GM18873 (cell line): Measurements from ENCODE around the gene LGALS9B.
"Not testable (repeated sequence)": the region's sequence is repeated elsewhere in the genome, so short reads cannot be mapped to it uniquely, and the experiment has no call there.

Experiments
- ATAC-seq: cut with Tn5 transposase; IDR thresholded peaks from one replicate; pipeline ENCODE4 v1.9.1; 2021; ENCODE audit warnings: mild to moderate bottlenecking, moderate library complexity, moderate number of reproducible peaks; ENCODE audit not compliant: unreplicated experiment, low FRiP score

LGALS9B gene

GRCh38 chr17:20469107-20469506 is 1.8 kb upstream of the LGALS9B start:
- ATAC-seq, result not testable (repeated sequence)

DNA sequence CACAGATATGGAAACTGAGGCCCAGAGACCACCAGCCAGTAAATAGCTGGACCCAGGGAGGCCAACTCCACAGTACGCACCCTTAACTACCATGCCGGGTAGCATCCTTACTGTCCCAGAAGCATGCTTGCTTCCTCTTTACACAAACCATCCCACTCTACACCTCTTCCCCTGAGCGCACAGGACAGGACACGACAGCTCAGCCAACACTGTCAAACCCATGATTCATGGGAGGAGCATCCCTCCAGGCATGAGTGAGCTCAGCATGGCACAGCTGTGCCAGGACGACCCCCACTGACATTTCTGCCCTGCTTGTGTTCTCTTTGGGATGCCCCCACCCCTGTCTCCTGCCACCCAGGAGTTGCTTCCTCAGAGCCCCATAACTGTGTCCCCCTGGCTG is 340 bp downstream of the LGALS9B start:
- not testable (repeated sequence) for ATAC-seq

DNA sequence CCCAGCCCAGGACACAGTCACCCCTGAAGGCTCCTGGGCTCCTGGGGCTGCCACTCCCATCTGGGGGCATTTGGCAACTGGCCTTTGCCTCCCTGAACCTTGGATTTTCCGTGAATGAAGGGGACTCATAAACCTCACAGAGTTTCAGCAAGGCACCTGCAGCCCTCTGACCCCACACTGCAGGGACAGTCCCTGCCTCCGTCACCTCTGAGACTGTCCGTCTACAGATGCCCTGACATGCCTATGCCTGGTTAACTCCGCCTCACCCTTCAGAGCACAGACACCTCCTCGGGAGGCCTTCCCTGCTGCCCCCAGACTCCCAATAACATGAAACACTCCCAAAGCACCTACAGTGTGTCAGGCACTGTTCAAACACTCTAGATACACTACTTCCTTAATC is 786 bp downstream of the LGALS9B start:
- ATAC-seq, result not testable (repeated sequence)

- not testable (repeated sequence) for ATAC-seq
Measured at GRCh38 chr17:20465535-20465934, 1.8 kb downstream of the LGALS9B start.

DNA sequence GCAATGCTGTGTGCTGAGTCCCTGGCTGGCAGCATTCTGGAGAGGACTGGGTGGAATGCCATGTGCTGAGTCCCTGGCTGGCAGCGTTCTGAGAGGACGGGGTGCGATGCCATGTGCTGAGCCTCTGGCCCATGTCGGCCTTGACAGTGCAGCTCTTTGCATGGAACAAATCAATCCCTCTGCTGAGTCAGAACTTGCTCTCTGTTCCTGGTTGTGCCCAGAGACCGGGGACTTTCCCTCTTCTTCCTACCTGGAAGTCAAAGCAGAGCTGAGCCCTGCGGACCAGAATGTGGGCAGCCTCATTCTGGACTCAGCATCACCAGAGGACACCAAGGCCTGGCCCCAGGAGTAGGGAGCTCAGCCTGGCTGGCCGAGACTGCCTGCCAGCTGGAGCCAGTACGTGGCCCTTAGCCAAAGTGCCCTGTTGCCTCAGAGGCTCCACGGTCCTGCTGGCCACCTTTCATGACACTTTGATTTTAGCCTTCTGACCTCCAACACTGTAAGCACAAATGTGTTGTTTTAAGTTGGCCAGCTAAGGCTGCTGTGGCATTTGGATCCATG is 2.4 kb downstream of the LGALS9B start:
- not testable (repeated sequence) for ATAC-seq

GRCh38 chr17:20462158-20462557 is 5.2 kb downstream of the LGALS9B start:
- ATAC-seq, result not testable (repeated sequence)

GRCh38 chr17:20457848-20458381 is 9.4 kb downstream of the LGALS9B start:
- not testable (repeated sequence) for ATAC-seq

DNA sequence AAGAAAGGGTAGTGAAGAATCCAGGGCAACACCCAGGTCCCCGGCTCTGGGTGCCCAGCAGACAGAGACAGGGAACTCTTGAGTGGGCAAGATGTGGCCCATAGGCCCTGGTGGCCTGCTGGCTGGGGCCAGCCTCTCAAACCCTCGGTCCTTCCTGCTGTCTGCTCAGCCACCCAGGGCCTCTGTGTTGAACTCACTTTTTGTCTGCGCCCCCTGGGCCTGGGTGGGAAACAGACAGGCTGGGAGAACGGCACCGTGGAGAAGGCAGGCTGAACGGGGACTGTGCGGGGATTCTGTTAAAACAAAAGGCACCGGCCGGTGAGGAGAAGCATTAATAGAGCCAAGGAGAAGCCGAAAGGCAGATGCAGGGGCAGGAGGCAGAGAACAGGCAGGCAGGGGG is 12.2 kb downstream of the LGALS9B start:
- ATAC-seq, result not testable (repeated sequence)

- not testable (repeated sequence) for ATAC-seq
Measured at GRCh38 chr17:20453820-20454434, 13.4 kb downstream of the LGALS9B start.

DNA sequence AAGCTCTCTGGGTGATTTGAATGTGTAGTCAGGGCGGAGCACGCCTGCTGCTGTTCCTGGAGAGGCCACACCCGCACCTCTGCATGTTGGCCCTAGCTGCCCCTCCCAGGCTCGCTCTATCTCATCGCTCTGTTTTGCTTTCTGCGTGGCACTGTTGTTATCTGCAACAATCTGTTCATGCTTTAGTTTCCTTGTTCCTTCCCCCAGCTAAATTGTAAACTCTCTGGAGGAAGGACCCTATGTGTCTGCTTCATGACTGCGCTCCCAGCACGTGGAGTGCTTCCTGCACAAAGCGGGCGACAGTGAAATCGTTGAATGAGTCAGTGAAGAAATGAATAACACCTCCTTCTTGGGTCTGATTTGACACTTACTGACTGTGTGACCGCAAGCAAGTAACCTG is 16.5 kb downstream of the LGALS9B start:
- not testable (repeated sequence) for ATAC-seq

DNA sequence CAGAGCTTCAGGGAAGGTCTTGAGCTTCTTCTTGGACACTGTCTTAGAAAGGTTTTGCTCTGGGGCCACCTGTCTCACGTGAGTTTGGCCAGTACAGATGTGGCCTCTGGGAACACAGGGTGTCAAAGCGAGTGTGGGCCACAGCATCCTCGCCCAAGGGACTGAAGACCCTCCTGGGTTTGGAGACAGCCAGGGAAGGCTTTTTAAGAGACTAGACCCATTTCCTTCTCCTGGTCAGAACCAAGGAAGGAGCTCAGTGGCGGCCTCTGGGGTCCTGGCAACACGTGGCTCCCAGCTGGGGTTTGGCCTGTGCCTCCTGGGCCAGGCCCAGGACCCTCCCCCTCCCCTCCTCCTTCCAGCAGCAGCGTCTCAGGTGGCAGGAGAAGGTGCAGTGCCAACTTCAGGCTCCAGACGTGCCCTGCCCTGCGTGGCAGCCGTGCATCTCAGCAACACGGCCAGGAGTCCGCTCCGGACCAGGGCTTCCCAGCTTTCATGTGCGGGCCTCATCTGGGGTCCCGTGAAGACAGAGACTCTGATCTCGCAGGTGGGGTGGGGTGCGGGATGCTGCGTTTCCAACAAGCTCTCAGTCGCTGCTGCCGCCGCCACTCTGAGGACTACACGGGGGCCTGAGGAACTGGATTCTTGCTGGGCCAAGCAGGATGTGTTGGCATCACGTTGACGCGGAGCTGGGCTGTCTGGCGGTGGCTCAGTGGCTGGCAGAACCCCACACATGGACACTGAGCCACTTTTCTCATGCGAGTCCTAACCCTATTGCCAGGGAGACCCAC is 19.6 kb downstream of the LGALS9B start:
- not testable (repeated sequence) for ATAC-seq

- not testable (repeated sequence) for ATAC-seq
Measured at GRCh38 chr17:20446895-20447294, 20.4 kb downstream of the LGALS9B start.

- ATAC-seq, result not testable (repeated sequence)
Measured at GRCh38 chr17:20444581-20445236, 22.6 kb downstream of the LGALS9B start.

DNA sequence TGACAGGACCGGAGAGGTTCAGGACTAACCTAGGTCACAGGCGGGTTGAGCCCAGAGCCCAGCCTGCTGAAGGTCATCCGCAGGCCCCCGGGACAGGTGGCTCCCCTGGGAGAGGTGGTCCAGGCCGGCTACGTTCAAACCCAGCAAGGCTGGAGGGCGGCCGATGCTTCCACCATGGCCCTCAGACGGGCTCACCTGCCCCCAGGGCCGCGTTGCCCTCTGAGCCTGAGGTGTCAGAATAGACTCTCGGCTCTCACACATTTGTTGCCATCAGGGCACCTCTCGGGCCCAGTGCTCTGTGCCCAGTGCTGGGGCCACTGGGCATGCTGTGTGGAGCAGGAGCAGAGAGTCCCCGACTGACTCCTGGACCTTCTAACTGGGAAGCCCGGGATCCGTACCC is 23.2 kb downstream of the LGALS9B start:
- ATAC-seq, result not testable (repeated sequence)

- ATAC-seq, result not testable (repeated sequence)
Measured at GRCh38 chr17:20443632-20444031, 23.7 kb downstream of the LGALS9B start.

DNA sequence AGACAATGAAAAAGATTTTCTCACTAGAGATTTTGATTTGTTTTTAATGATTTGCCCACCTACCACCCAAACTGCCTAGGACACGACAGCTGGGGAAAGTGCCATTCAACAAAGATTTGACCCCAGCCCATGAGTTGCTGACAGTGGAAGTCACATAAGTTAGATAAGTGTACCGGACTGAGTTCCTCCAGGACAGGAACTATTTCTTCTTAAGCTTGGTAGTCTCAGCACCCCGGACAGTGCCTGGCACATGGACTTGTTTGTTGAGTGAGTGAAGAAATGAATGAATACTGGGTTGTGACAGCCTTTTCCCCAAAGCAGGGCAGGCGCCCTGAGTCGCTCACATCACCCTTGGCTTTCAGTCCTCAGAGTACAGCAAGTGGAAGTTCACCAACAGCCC is 26.7 kb downstream of the LGALS9B start:
- ATAC-seq, result not testable (repeated sequence)

DNA sequence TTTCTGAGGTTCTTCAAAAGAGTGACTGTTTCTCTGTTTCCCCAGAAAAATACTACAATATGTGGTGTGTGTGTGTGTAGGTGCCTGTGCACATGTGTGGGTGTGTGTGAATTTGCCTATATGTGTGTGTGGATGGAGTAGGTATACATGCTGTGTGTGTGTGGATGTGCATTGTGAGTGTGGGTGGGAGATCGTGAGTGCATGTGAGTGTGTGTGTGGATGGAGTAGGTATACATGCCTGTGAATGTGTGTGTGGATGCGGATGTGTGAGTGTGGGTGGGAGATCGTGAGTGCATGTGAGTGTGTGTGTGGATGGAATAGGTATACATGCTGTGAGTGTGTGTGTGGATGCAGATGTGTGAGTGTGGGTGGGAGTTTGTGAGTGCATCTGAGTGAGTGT is 32.2 kb downstream of the LGALS9B start:
- ATAC-seq, result not testable (repeated sequence)

DNA sequence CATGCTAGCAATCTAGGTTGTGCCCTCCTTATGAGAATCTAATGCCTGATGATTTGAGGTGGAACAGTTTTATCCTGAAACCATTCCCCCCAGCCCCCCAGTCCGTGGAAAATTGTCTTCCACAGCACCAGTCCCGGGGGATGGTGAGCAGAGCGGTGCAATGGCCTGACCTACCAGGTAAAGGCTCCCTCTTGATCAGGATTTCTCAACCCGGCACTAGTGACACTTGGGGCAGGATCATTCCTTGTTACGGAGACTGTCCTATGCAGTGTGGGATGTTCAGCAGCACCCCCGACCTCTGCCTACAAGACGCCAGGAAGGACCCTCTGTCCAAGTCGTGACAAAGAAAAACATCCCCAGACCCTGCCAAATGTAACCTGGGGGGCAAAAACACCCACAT is 34.0 kb downstream of the LGALS9B start:
- ATAC-seq, result not testable (repeated sequence)

DNA sequence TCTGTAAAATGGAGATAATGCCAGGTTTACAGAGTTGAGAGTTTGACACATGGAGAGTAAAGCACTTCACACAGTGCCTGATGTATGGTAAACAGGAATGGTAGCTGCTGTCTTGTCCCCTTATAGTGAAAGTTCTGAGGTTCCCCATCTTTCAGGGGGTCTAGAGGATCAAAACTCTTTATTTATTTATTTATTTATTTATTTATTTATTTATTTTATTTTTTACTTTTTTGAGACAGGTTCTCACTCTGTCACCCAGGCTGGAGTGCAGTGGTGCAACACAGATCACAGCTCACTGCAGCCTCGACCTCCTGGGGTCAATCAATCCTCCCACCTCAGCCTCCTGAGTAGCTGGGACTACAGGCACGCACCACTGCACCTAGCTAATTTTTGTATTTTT is 40.1 kb downstream of the LGALS9B start:
- not testable (repeated sequence) for ATAC-seq

DNA sequence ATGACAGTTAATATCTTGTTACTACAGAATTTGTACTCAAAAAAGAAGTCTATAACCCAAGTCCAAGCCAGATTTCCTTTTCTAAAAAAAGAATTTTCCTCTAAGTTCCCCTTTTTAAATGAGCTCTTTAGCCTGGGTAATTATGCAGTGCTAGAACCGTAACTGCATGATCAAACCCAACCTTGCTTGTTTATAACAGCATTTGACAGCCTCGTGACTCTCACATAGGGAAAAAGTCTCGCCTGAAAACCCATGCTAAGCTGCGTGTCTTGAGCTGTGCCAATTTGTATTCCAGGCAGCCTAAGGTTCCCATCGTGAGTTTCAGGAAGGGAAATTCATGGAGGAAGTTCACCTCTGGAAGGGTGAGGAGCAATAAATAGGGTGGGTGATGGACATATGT is 44.5 kb downstream of the LGALS9B start:
- not testable (repeated sequence) for ATAC-seq

- ATAC-seq, result not testable (repeated sequence)
Measured at GRCh38 chr17:20418838-20419237, 48.5 kb downstream of the LGALS9B start.
